GM19324 (cell line): ENCODE measurements around the gene CNTN2.

Experiments used
- ATAC-seq: cut with Tn5 transposase; IDR thresholded peaks from one replicate; pipeline ENCODE4 v1.9.1; 2021; ENCODE audit warnings: mild to moderate bottlenecking, moderate library complexity; ENCODE audit not compliant: unreplicated experiment, low FRiP score

Gene CNTN2

GRCh38 chr1:205053296-205053695, 10.3 kb downstream of the CNTN2 start:
- no peak for ATAC-seq

- no peak for ATAC-seq
Measured at GRCh38 chr1:205054013-205054412, 11.0 kb downstream of the CNTN2 start.

DNA sequence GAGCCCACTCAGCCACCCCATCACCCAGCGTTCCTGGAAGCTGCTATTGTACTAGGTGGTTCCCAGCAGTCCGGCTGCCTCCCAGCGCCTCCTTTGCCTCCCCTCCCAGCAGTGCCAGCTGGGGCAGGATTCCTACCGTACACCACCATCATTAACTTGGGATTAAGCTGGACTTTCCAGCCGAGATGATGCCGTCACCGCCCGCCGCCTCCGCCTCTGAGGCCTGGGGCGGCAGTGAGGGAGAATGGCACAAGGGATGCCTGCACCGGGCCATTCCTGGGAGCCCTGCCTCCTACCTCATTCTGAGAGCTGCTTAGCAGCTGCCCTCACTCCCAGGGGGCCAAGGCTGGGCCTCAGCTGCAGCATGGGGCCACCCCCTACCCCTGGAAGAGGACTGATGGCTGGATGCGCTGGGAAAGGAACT, 13.2 kb downstream of the CNTN2 start:
- no peak for ATAC-seq

DNA sequence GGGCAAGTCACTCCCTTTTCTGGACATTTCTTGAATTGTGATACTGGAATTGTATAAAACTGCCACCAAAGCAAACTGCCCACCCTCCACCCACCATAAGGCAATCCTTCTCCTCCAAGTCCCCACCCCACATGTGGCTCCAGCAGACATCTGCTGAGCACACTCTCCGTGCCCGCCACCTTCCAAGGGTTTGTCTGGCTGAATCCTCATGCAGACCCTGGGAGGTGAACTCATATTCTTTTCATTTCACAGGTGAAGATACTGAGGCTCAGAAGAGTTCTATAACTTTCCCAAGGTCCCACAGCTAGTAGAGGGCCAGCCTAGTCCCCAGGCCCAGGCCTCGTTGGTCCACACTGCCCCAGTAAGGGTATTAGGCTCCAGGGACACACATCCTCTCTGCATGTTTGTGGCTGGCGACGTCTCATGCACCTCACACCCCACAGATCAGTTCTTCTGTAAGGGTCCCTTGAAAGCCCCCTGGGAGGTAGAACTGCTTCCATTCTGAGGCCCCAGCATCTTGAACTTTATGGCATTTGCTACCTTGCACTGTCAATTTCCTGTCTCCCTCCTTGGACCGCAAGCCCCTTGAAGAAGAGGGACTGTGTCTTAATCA, 14.1 kb downstream of the CNTN2 start:
- ATAC-seq: no peak

GRCh38 chr1:205057808-205058575, 15.0 kb downstream of the CNTN2 start:
- ATAC-seq: no peak

GRCh38 chr1:205058853-205059252, 15.8 kb downstream of the CNTN2 start:
- ATAC-seq: no peak

- no peak for ATAC-seq
Measured at GRCh38 chr1:205059660-205060059, 16.6 kb downstream of the CNTN2 start.

GRCh38 chr1:205060746-205061145, 17.7 kb downstream of the CNTN2 start:
- ATAC-seq: no peak

DNA sequence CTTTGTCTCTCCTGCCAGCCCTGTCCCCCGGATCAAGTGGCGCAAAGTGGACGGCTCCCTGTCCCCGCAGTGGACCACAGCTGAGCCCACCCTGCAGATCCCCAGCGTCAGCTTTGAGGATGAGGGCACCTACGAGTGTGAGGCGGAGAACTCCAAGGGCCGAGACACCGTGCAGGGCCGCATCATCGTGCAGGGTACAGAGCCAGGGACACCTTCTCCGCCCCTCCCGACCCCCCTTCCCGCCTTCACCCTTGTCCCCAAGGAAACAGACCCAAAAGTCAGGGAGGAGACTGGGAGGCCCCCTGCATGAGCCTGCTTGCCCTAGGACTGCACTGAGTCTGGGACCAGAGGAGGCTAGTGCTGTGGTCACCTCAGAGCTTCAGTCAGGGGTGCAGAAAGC, 18.2 kb downstream of the CNTN2 start:
- no peak for ATAC-seq

GRCh38 chr1:205061665-205062069, 18.7 kb downstream of the CNTN2 start:
- no peak for ATAC-seq

DNA sequence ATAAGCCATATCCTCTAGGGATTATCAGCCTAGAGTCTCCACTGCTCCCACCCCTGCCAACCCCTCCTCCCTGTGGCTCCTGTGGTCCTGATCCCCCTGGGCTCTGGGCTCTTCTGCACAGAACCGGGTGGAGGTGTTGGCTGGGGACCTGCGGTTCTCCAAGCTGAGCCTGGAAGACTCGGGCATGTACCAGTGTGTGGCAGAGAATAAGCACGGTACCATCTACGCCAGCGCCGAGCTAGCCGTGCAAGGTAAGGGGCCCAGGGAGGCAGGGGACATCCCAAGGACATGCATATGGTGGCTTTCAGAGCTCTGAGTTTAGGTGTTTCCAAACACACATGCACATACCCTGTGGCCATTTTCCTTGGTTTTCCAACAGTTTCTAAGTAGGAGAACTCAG, 19.3 kb downstream of the CNTN2 start:
- ATAC-seq: no peak

DNA sequence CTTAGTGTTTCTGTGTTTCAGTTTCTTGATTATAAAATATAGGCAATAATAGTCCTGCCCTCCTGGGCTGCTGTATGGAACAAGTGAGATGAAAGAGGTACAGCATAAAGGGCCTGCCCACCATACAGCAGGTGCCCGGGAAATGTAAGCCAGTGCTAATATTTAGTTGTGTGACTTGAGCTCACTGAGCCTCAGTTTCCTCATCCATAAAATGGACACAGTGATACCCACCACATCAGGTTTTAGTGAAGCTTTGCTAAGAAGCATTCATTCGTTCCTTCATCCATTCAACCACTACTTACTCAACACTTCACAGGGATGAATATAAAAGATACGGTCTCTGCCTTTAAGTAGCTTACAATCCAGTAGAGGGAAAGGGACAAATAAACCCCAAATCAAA, 19.9 kb downstream of the CNTN2 start:
- no peak for ATAC-seq

GRCh38 chr1:205064301-205064700, 21.3 kb downstream of the CNTN2 start:
- no peak for ATAC-seq

DNA sequence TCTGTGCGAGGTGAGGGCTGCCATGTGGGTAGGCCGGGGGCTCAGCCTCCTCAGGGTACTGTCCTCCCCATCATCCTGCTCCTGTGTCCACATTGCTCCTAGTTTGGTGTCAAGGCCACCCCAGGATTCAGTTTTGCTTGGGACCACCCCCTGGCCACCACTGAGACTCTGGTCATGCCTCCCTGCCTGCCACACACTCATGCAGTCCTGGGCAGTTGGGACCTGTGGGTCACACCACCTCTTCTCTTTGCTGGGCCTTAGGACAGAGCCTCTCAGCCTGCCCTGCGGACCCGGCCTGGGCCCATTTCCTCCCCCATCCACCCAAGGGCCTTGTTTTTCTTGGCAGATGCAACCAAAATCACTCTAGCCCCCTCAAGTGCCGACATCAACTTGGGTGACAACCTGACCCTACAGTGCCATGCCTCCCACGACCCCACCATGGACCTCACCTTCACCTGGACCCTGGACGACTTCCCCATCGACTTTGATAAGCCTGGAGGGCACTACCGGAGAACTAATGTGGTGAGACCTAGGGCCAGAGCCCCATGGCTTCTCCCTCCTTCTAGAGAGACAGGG, 21.8 kb downstream of the CNTN2 start:
- ATAC-seq: no peak

GRCh38 chr1:205065666-205066065, 22.7 kb downstream of the CNTN2 start:
- ATAC-seq: no peak

DNA sequence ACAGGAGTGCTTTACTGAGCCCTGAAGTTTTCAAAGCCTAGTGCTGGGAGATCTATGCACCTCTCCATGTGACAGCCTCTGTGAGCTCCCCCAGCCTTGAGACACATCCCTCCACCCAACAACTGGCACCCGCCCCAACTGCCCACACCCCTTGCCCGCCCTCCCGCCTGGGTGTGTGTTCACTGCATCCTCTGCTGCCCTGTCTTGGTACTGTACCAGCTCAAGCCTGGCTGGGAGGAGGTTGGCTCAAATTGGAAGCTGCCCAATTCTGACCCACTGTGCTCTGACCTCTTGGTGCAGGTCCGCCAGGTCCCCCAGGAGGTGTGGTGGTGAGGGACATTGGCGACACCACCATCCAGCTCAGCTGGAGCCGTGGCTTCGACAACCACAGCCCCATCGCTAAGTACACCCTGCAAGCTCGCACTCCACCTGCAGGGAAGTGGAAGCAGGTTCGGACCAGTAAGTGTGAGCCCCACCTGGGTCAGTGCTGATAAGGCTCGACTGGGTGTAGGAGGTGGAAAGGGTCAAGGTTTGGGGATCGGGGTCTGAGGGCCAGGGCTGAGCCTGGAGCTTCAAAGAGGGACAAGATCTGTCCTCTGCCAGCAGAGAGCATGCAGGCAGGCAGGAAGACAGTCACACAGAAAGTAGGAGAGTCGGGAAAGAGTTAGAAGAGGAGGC, 23.3 kb downstream of the CNTN2 start:
- ATAC-seq: no peak

GRCh38 chr1:205067031-205067430, 24.0 kb downstream of the CNTN2 start:
- no peak for ATAC-seq

DNA sequence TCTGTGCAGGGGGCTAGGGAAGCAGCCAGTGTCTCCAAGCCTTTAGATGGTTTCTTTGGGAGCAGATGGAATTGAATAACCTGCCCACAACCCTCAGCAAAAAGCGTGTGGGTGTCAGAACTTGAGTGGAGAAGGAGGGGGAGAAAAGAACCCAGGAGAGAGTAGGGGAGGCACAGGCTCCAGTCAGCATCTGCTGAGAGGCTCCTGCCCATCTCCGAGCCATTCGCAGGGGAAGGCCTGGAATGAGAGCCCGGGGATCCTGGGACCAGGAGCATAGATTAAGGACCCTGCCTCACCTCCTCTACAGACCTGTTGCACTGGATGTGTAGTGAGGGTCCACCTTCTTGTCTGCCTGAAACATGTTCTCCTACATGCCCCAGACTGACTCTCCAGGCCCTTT, 25.0 kb downstream of the CNTN2 start:
- ATAC-seq: no peak

DNA sequence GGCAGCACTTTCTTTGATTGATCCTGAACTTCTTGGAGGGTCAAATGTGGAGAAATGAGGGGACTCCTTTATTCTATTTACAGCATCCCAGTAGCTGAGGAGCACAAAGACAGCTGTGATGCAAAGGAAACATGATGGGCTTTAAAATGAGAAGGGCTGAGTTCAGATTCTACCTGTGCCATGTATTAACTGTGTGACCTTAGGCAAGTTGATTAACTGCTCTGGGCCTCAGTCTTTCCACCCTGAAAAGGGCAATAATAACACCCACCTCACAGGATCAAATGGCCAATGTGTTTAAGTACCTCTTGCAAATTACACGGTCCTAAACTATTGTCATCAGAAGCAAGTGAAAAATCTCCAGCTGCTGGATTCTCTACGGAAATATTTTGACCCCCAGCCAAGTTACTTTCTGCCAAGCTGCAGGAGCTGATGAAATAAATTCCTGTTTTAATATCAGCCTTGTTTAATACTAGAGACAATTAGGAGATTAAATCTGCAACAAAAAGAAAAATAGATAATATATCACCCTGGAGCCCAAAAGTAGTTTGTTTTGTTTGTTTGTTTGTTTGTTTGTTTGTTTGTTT, 25.5 kb downstream of the CNTN2 start:
- ATAC-seq: no peak

DNA sequence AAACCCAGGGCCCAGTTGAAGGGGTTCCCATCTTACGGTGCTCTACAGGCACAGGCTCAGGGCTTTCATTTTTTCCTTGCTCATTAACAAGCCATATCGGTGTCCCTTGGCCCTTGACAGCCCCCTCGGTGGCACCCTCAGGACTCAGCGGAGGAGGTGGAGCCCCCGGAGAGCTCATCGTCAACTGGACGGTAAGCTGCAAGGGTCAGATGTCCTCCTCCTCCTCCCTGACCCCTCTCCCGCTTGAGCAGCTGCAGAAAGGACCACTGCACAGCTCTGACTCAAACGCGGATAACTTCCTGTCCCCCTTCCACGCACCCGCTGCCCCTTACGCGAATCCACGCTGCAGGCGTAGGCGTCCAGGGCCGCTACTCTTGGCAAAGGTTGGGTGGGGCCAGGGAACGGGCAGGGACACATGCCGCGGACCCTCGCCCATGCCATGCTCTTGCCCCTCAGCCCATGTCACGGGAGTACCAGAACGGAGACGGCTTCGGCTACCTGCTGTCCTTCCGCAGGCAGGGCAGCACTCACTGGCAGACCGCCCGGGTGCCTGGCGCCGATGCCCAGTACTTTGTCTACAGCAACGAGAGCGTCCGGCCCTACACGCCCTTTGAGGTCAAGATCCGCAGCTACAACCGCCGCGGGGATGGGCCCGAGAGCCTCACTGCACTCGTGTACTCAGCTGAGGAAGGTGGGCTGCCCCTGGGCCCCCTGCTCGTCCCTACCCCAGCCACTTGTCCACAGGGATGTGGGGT, 26.5 kb downstream of the CNTN2 start:
- ATAC-seq: no peak
